Stimulated activated CD4-positive, alpha-beta T cell treated with anti-CD3 and anti-CD28 coated beads, TNF-alpha, amount 100 ng/mL, for 24 hours (primary cell): ENCODE results near the gene FZD7.

ENCODE experiments used
- DNase-seq, 3 experiments: peaks; one replicate each; pipeline ENCODE4 v3.0.0-alpha.2; 2020; ENCODE audit warnings: low read depth in 3 of 3

Gene FZD7

GRCh38 chr2:202067589-202067988 lies 33.9 kb downstream of the FZD7 start:
- no peak for DNase-seq

GRCh38 chr2:202069170-202070067 lies 35.8 kb downstream of the FZD7 start:
- no peak for DNase-seq

GRCh38 chr2:202071107-202071506 lies 37.5 kb downstream of the FZD7 start:
- DNase-seq = no peak

GRCh38 chr2:202072226-202072625 lies 38.6 kb downstream of the FZD7 start:
- DNase-seq = no peak

GRCh38 chr2:202072737-202073401 lies 39.2 kb downstream of the FZD7 start, which contains the start of gene KIAA2012:
Gene KIAA2012 (plus strand): TSS chr2:202073255. CDS start chr2:202073628, 373 bp downstream.
- no peak for DNase-seq

GRCh38 chr2:202074324-202074723 lies 40.7 kb downstream of the FZD7 start:
- DNase-seq = no peak

- DNase-seq = no peak
Observed at GRCh38 chr2:202079310-202079709, 45.7 kb downstream of the FZD7 start.

- no peak for DNase-seq
Observed at GRCh38 chr2:202084265-202084664, 50.6 kb downstream of the FZD7 start.
